Neural crest cell (in vitro differentiated cells): ENCODE results near the gene ZBTB45. TPM values are rescaled to one million over a fixed set of nuclear protein-coding genes. Genes with fewer than 3 reads are reported as not detected.
A peak's percentile ranks its signal among the peaks of the same experiment; 100 is the strongest.

Experiments used
- DNase-seq: peaks from one replicate; pipeline ENCODE4 v3.0.0; 2021; ENCODE audit warnings: low read depth, mixed read lengths, low spot score
- H3K27ac Mint-ChIP-seq: one replicate; pipeline ENCODE4 v1.8.0; 2021; ENCODE audit warnings: mild to moderate bottlenecking, mixed read lengths; ENCODE audit not compliant: unreplicated experiment
- H3K27me3 Mint-ChIP-seq: 2 replicates; pipeline ENCODE4 v1.8.0; 2021; ENCODE audit warnings: low read depth, mild to moderate bottlenecking, mixed read lengths
- H3K36me3 Mint-ChIP-seq: 2 replicates; pipeline ENCODE4 v1.8.0; 2021; ENCODE audit warnings: low read depth, mild to moderate bottlenecking, mixed read lengths
- H3K4me1 Mint-ChIP-seq: 2 replicates; pipeline ENCODE4 v1.8.0; 2021; ENCODE audit warnings: mixed read lengths
- H3K4me3 Mint-ChIP-seq: one replicate; pipeline ENCODE4 v1.8.0; 2021; ENCODE audit warnings: mild to moderate bottlenecking, mixed read lengths
- H3K9me3 Mint-ChIP-seq: 2 replicates; pipeline ENCODE4 v1.8.0; 2021; ENCODE audit warnings: mixed read lengths
- total RNA-seq: library from RNA; stranded (reverse); gene quantifications from 2 replicates; pipeline ENCODE4 v1.2.1, GENCODE V29; 2021
- TF ChIP-seq, protein P1 (sequence below): fragments of 200-600 bp; sonication (generic); conservative IDR thresholded peaks from 2 replicates; pipeline ENCODE4 v1.5.0; 2021; ENCODE audit warnings: antibody characterized with exemption, mild to moderate bottlenecking

The ZBTB45 gene
- total RNA-seq, 1 donor from 2014 or later, result 27.3 TPM

- H3K27ac Mint-ChIP-seq, result peak overlapping the region; percentile 87
- DNase-seq, result no peak
- H3K9me3 Mint-ChIP-seq, result no peaks in the 10 kb centered on the region
- H3K4me1 Mint-ChIP-seq, result peaks cover 72% of the 10 kb centered on the region
- H3K36me3 Mint-ChIP-seq, result peaks cover 35% of the 10 kb centered on the region
- peak overlapping the region; percentile 94 for H3K4me3 Mint-ChIP-seq
- TF ChIP-seq, protein P1, sequence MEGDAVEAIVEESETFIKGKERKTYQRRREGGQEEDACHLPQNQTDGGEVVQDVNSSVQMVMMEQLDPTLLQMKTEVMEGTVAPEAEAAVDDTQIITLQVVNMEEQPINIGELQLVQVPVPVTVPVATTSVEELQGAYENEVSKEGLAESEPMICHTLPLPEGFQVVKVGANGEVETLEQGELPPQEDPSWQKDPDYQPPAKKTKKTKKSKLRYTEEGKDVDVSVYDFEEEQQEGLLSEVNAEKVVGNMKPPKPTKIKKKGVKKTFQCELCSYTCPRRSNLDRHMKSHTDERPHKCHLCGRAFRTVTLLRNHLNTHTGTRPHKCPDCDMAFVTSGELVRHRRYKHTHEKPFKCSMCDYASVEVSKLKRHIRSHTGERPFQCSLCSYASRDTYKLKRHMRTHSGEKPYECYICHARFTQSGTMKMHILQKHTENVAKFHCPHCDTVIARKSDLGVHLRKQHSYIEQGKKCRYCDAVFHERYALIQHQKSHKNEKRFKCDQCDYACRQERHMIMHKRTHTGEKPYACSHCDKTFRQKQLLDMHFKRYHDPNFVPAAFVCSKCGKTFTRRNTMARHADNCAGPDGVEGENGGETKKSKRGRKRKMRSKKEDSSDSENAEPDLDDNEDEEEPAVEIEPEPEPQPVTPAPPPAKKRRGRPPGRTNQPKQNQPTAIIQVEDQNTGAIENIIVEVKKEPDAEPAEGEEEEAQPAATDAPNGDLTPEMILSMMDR, result no peak
- H3K27me3 Mint-ChIP-seq, result peaks cover 31% of the 10 kb centered on the region
Observed at GRCh38 chr19:58555920-58556621, 36.5 kb upstream of the ZBTB45 start.

GRCh38 chr19:58555369-58555885 lies 35.8 kb upstream of the ZBTB45 start:
- Mint-ChIP-seq H3K4me3 (peak overlapping the region; percentile 94), H3K9me3 (no peaks in the 10 kb centered on the region), H3K4me1 (peaks cover 74% of the 10 kb centered on the region), H3K27ac (peak overlapping the region; percentile 59), H3K36me3 (peaks cover 37% of the 10 kb centered on the region), H3K27me3 (peaks cover 31% of the 10 kb centered on the region)
- TF ChIP-seq, protein P1, result no peak
- DNase-seq, result no peak

DNA sequence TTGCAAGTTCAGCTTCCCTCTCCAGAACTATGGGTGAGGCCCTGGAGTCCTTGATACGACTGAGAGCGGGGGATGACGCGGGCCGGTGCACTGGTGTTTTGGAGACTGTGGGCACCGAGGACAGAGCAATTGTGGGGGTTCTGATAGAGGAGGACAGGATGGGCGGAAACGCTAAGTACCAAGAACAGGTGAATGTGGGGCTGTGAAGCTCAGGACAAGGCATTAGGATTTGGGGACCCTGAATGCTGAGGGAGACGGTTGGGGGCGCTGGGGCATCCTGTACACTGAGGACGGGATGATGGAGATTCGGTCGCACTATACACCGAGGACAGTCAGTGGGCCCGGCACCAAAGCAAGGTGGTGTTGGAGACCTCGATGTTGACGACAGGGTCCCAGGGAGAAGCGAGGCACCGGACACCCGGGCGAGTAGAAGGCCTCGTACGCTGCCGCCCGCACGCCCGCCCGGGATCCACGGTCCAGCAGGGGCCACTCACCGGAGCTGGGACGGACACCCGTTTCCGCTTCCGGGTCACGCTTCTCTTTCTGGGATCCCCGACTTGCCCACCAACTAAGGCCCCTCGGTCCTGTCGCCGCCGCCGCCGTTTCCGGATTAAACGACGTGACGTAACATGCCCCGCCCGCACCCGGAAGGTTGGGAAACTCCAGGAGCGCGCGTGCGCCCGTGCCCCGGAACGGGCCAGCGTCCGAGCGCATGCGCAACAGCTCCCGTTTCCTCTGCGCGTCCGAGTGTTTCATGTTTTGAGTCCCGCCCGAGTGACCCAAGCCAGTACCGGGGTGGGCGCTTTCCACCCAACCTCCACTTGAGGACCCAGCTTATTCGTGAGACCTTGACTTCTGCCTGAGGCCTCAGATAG lies 35.1 kb upstream of the ZBTB45 start, which contains the start of gene CHMP2A:
Gene CHMP2A (minus strand): TSS at position 612 of the 875 bp plus-strand sequence. CDS start 893 bp downstream, outside the sequence.
- Mint-ChIP-seq H3K4me1 (peaks cover 67% of the 10 kb centered on the region), H3K27ac (peak within 1 kb of the TSS; percentile 98), H3K36me3 (peaks cover 39% of the 10 kb centered on the region)

GRCh38 chr19:58553799-58554493 lies 34.3 kb upstream of the ZBTB45 start:
- Mint-ChIP-seq H3K9me3 (no peaks in the 10 kb centered on the region), H3K4me3 (peak overlapping the region; percentile 94), H3K27ac (peak overlapping the region; percentile 98), H3K4me1 (peaks cover 59% of the 10 kb centered on the region), H3K36me3 (peaks cover 38% of the 10 kb centered on the region), H3K27me3 (peaks cover 31% of the 10 kb centered on the region)
- peak; percentile 22 for DNase-seq
- TF ChIP-seq, protein P1, result no peak

More for the DNA sequence above, 35.1 kb upstream of the ZBTB45 start, which contains the start of gene CHMP2A:
- TF ChIP-seq, protein P1, result no peak
- DNase-seq, result peak; percentile 97
- H3K9me3 Mint-ChIP-seq, result no peaks in the 10 kb centered on the region
- H3K4me3 Mint-ChIP-seq, result peak within 1 kb of the TSS; percentile 94
- H3K27me3 Mint-ChIP-seq, result peaks cover 34% of the 10 kb centered on the region

DNA sequence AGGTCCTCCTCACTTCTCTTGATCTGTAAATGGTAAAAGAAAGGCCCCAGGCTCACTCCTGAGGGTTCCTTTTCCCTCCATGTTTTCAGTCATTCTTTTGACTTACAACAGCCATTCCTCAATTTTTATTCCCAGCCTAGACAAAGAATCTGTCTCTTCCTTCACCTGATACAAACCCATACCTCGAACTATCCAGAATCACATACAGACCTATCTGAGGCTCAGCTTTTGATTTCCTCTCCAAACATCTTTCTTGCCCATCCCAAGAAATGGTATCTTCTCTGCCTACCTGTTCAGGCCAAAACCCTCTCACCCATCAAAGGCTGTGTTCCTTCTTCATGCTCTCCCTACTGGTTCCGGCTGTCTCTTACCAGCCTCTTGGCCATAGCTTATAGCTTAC lies 33.0 kb upstream of the ZBTB45 start:
- Mint-ChIP-seq H3K36me3 (peaks cover 40% of the 10 kb centered on the region), H3K27ac (no peak overlapping the region), H3K9me3 (no peaks in the 10 kb centered on the region), H3K27me3 (peaks cover 27% of the 10 kb centered on the region), H3K4me1 (peaks cover 58% of the 10 kb centered on the region), H3K4me3 (peak overlapping the region; percentile 77)
- DNase-seq, result no peak
- TF ChIP-seq, protein P1, result no peak
